ENCODE measurements around the gene KDM7A.
A peak's percentile ranks its signal among the peaks of the same experiment; 100 is the strongest.

GRCh38 chr7:140035400-140036223 lies 141.2 kb downstream of the KDM7A start:
- TF ChIP-seq CSDC2 (CRISPR knock-in tag; IDR thresholded peaks at IDR 0.05) (no peak), PPARA (CRISPR knock-in tag; IDR thresholded peaks at IDR 0.05; ENCODE audit: borderline replicate concordance) (0 out of 2 replicates have a peak, but pooled peaks have one; percentile 12), ZC3H10 (CRISPR knock-in tag; IDR thresholded peaks at IDR 0.05) (no peak), RARB (CRISPR knock-in tag; IDR thresholded peaks at IDR 0.05) (no peak), BACH2 (CRISPR knock-in tag; IDR thresholded peaks at IDR 0.05; ENCODE audit: borderline replicate concordance) (no peak), ZNF70 (CRISPR knock-in tag; IDR thresholded peaks at IDR 0.05) (no peak), ZFP3 (CRISPR knock-in tag; IDR thresholded peaks at IDR 0.05) (no peak), ZNF8 (CRISPR knock-in tag; IDR thresholded peaks at IDR 0.05) (no peak), ZNF565 (CRISPR knock-in tag; conservative IDR thresholded peaks at IDR 0.05; ENCODE audit: low read depth) (no peak), ARNTL (CRISPR knock-in tag; IDR thresholded peaks at IDR 0.05; ENCODE audit: borderline replicate concordance, low read depth) (no peak)
- TF ChIP-seq, protein P1, sequence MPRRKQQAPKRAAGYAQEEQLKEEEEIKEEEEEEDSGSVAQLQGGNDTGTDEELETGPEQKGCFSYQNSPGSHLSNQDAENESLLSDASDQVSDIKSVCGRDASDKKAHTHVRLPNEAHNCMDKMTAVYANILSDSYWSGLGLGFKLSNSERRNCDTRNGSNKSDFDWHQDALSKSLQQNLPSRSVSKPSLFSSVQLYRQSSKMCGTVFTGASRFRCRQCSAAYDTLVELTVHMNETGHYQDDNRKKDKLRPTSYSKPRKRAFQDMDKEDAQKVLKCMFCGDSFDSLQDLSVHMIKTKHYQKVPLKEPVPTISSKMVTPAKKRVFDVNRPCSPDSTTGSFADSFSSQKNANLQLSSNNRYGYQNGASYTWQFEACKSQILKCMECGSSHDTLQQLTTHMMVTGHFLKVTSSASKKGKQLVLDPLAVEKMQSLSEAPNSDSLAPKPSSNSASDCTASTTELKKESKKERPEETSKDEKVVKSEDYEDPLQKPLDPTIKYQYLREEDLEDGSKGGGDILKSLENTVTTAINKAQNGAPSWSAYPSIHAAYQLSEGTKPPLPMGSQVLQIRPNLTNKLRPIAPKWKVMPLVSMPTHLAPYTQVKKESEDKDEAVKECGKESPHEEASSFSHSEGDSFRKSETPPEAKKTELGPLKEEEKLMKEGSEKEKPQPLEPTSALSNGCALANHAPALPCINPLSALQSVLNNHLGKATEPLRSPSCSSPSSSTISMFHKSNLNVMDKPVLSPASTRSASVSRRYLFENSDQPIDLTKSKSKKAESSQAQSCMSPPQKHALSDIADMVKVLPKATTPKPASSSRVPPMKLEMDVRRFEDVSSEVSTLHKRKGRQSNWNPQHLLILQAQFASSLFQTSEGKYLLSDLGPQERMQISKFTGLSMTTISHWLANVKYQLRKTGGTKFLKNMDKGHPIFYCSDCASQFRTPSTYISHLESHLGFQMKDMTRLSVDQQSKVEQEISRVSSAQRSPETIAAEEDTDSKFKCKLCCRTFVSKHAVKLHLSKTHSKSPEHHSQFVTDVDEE (CRISPR knock-in tag; IDR thresholded peaks at IDR 0.05): no peak
- TF ChIP-seq, protein P2, sequence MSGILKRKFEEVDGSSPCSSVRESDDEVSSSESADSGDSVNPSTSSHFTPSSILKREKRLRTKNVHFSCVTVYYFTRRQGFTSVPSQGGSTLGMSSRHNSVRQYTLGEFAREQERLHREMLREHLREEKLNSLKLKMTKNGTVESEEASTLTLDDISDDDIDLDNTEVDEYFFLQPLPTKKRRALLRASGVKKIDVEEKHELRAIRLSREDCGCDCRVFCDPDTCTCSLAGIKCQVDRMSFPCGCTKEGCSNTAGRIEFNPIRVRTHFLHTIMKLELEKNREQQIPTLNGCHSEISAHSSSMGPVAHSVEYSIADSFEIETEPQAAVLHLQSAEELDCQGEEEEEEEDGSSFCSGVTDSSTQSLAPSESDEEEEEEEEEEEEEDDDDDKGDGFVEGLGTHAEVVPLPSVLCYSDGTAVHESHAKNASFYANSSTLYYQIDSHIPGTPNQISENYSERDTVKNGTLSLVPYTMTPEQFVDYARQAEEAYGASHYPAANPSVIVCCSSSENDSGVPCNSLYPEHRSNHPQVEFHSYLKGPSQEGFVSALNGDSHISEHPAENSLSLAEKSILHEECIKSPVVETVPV (CRISPR knock-in tag; IDR thresholded peaks at IDR 0.05): no peak
- TF ChIP-seq, protein P3, sequence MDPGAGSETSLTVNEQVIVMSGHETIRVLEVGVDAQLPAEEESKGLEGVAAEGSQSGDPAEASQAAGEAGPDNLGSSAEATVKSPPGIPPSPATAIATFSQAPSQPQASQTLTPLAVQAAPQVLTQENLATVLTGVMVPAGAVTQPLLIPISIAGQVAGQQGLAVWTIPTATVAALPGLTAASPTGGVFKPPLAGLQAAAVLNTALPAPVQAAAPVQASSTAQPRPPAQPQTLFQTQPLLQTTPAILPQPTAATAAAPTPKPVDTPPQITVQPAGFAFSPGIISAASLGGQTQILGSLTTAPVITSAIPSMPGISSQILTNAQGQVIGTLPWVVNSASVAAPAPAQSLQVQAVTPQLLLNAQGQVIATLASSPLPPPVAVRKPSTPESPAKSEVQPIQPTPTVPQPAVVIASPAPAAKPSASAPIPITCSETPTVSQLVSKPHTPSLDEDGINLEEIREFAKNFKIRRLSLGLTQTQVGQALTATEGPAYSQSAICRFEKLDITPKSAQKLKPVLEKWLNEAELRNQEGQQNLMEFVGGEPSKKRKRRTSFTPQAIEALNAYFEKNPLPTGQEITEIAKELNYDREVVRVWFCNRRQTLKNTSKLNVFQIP (CRISPR knock-in tag; IDR thresholded peaks at IDR 0.05; ENCODE audit: borderline replicate concordance, low read depth): no peak

Data from SK-N-SH treated with all-trans-retinoic acid at 6 μM for 48 hours (cell line).